HCT116 (cell line): ENCODE measurements around the gene HMGB2. TPM values are rescaled to one million over a fixed set of nuclear protein-coding genes. Genes with fewer than 3 reads are reported as not detected.

Source experiments
- ATAC-seq: fragments of 200-7000 bp; cut with Tn5 transposase; 2 replicates; pipeline ENCODE4 v1.9.1; 2020; ENCODE audit warnings: mild to moderate bottlenecking, moderate library complexity
- BruUV-seq: library from RNA; stranded (reverse); fragments of 400-500 nt; replicated peaks from 2 replicates; lab custom pipeline; 2021; lab: Mats Ljungman, UMichigan
- CTCF ChIA-PET: fragments of 300-600 bp; sonication (Branson Sonifier 250); formaldehyde crosslinking; loops from one replicate; lab custom pipeline; 2021; ENCODE audit warnings: antibody characterized with exemption; lab: Charles Lee
- POLR2A ChIA-PET: fragments of 300-600, 350-600 bp; sonication (Branson Sonifier 250); formaldehyde crosslinking; loops from one replicate; lab custom pipeline; 2021; ENCODE audit warnings: antibody characterized with exemption; lab: Charles Lee
- RAD21 ChIA-PET, 2 experiments: fragments of 300-600 bp; sonication (Branson Sonifier 250); formaldehyde crosslinking; loops; one replicate each; lab custom pipeline; 2023; ENCODE audit warnings: low total read pairs in 2 of 2; ENCODE audit not compliant: uncharacterized antibody in 2 of 2, unreplicated experiment in 2 of 2, low non-redundant PET in 1 of 2; lab: Charles Lee
- DNase-seq: peaks from one replicate; pipeline ENCODE4 v3.0.0-alpha.2; 2010; ENCODE audit warnings: low read depth, low spot score
- H2AFZ ChIP-seq: fragments of 200-600 bp; shearing (Covaris generic), sonication (generic); 2 replicates; pipeline ENCODE4 v1.6.1; 2017; ENCODE audit warnings: low read depth, mixed run types, mixed read lengths, antibody characterized with exemption, low read length; ENCODE audit not compliant: poor library complexity, severe bottlenecking
- H3K27ac ChIP-seq: 2 replicates; pipeline ENCODE4 v1.5.1; 2012; ENCODE audit warnings: low read depth, low read length
- H3K27me3 ChIP-seq: fragments of 200-600 bp; sonication (generic); 2 replicates; pipeline ENCODE4 v1.6.1; 2016; ENCODE audit warnings: mixed run types, low read length, mixed read lengths; ENCODE audit not compliant: insufficient read depth
- H3K36me3 ChIP-seq, 2 experiments: fragments of 200-500 bp in 1 of 2; fragments of 200-600 bp in 1 of 2; sonication (Bioruptor generic) in 1 of 2; sonication (generic) in 1 of 2; 2 replicates each; pipeline versions ENCODE4 v1.5.1 to v1.6.1; 2014 to 2016; ENCODE audit warnings: low read length in 2 of 2, inconsistent platforms in 1 of 2, mixed read lengths in 1 of 2, mixed run types in 1 of 2; ENCODE audit not compliant: insufficient read depth in 2 of 2, control insufficient read depth in 1 of 2
- H3K4me1 ChIP-seq, 2 experiments: fragments of 200-600 bp in 1 of 2; sonication (generic) in 1 of 2; 2 replicates each; pipeline versions ENCODE4 v1.5.1 to v1.6.1; 2012 to 2017; ENCODE audit warnings: low read length in 2 of 2, inconsistent platforms in 1 of 2, mild to moderate bottlenecking in 1 of 2, mixed read lengths in 1 of 2, mixed run types in 1 of 2, moderate library complexity in 1 of 2; ENCODE audit not compliant: insufficient read depth in 2 of 2, control insufficient read depth in 1 of 2
- H3K4me2 ChIP-seq: fragments of 200-600 bp; sonication (generic); 2 replicates; pipeline ENCODE4 v1.6.1; 2017; ENCODE audit warnings: mixed run types, low read length, mixed read lengths
- H3K4me3 ChIP-seq, 2 experiments: fragments of 200-600 bp in 1 of 2; sonication (generic) in 1 of 2; replicated peaks in 1 of 2; 2 replicates each; pipeline ENCODE4 v1.5.1; 2011 to 2016; ENCODE audit warnings: low read length in 2 of 2, control low read depth in 1 of 2, low read depth in 1 of 2, mild to moderate bottlenecking in 1 of 2, mixed read lengths in 1 of 2, mixed run types in 1 of 2
- H3K79me2 ChIP-seq: fragments of 200-600 bp; sonication (generic); 2 replicates; pipeline ENCODE4 v1.6.1; 2017; ENCODE audit warnings: mild to moderate bottlenecking, mixed run types, low read length, moderate library complexity, mixed read lengths; ENCODE audit not compliant: insufficient read depth
- H3K9ac ChIP-seq: fragments of 200-600 bp; sonication (generic); 2 replicates; pipeline ENCODE4 v1.6.1; 2016; ENCODE audit warnings: low read length, mixed read lengths
- H3K9me2 ChIP-seq: fragments of 200-600 bp; sonication (generic), shearing (Covaris generic); 2 replicates; pipeline ENCODE4 v1.6.1; 2017; ENCODE audit warnings: mixed run types, mild to moderate bottlenecking, moderate library complexity; ENCODE audit not compliant: insufficient read depth
- H3K9me3 ChIP-seq, 2 experiments: fragments of 200-500 bp in 1 of 2; fragments of 200-600 bp in 1 of 2; sonication (Bioruptor generic) in 1 of 2; sonication (generic) in 1 of 2; 2 replicates each; pipeline ENCODE4 v1.6.1; 2014 to 2017; ENCODE audit warnings: low read length in 2 of 2, mixed read lengths in 2 of 2, inconsistent platforms in 1 of 2, low read depth in 1 of 2, mild to moderate bottlenecking in 1 of 2, mixed run types in 1 of 2, moderate library complexity in 1 of 2; ENCODE audit not compliant: control insufficient read depth in 1 of 2, insufficient read depth in 1 of 2
- H4K20me1 ChIP-seq: fragments of 200-600 bp; sonication (generic), shearing (Covaris generic); 2 replicates; pipeline ENCODE4 v1.6.1; 2017; ENCODE audit warnings: mixed run types, mild to moderate bottlenecking, moderate library complexity; ENCODE audit not compliant: insufficient read depth
- CBX3 ChIP-seq: IDR thresholded peaks from 2 replicates; pipeline ENCODE4 v1.6.1; 2012; ENCODE audit warnings: low read depth
- CEBPB ChIP-seq: IDR thresholded peaks from 2 replicates; pipeline ENCODE4 v1.6.1; 2012; ENCODE audit warnings: low read depth
- EGR1 ChIP-seq: IDR thresholded peaks from 2 replicates; pipeline ENCODE4 v1.6.1; 2012; ENCODE audit warnings: low read depth
- EZH2 ChIP-seq: fragments of 200-600 bp; sonication (generic); IDR thresholded peaks from 2 replicates; pipeline ENCODE4 v1.6.1; 2017; ENCODE audit warnings: antibody characterized with exemption, mixed run types
- JUND ChIP-seq: IDR thresholded peaks from 2 replicates; pipeline ENCODE4 v1.6.1; 2012
- POLR2AphosphoS5 ChIP-seq: IDR thresholded peaks from 2 replicates; pipeline ENCODE4 v1.6.1; 2011; ENCODE audit warnings: mild to moderate bottlenecking, low read depth, low read length, moderate library complexity
- RAD21 ChIP-seq: IDR thresholded peaks from 2 replicates; pipeline ENCODE4 v1.6.1; 2012; ENCODE audit warnings: low read depth, mild to moderate bottlenecking
- REST ChIP-seq: IDR thresholded peaks from 2 replicates; pipeline ENCODE4 v1.6.1; 2012; ENCODE audit warnings: low read depth
- SIN3A ChIP-seq: IDR thresholded peaks from 2 replicates; pipeline ENCODE4 v1.6.1; 2012; ENCODE audit warnings: low read depth
- SP1 ChIP-seq: IDR thresholded peaks from 2 replicates; pipeline ENCODE4 v1.6.1; 2012; ENCODE audit warnings: low read depth
- SRF ChIP-seq: IDR thresholded peaks from 2 replicates; pipeline ENCODE4 v1.6.1; 2012; ENCODE audit warnings: low read depth
- TCF7L2 ChIP-seq: IDR thresholded peaks from 2 replicates; pipeline ENCODE4 v1.7.0; 2011; ENCODE audit warnings: borderline replicate concordance, inconsistent platforms; ENCODE audit not compliant: insufficient read depth, insufficient read length; ENCODE audit errors: extremely low read depth
- ZFX ChIP-seq: fragments of 450-650 bp; IDR thresholded peaks from 2 replicates; pipeline ENCODE4 v1.6.1; 2017
- ZNF274 ChIP-seq: fragments of 200-500 bp; sonication (Bioruptor generic); IDR thresholded peaks from 2 replicates; pipeline ENCODE4 v1.6.1; 2014; ENCODE audit warnings: mild to moderate bottlenecking, low read depth, low read length, inconsistent platforms
- intact Hi-C: fragments of 100-400 bp; cut with micrococcal nuclease; formaldehyde crosslinking; loops from 2 replicates; pipeline ENCODE4 v1.10.0; 2022
- total RNA-seq: library from RNA; stranded (reverse); gene quantifications from one replicate; pipeline ENCODE4 v1.2.1, GENCODE V29; 2021; ENCODE audit not compliant: unreplicated experiment
- TF ChIP-seq, protein P1 (sequence below): IDR thresholded peaks from 2 replicates; pipeline ENCODE4 v1.6.1; 2011; ENCODE audit warnings: mild to moderate bottlenecking, low read length, moderate library complexity; ENCODE audit not compliant: insufficient replicate concordance; ENCODE audit errors: extremely low read depth
- TF ChIP-seq, protein P2 (sequence below): IDR thresholded peaks from 2 replicates; pipeline ENCODE4 v1.6.1; 2012

HMGB2 gene
- total RNA-seq, 1 experiment from 2014 or later, result 388 TPM

DNA sequence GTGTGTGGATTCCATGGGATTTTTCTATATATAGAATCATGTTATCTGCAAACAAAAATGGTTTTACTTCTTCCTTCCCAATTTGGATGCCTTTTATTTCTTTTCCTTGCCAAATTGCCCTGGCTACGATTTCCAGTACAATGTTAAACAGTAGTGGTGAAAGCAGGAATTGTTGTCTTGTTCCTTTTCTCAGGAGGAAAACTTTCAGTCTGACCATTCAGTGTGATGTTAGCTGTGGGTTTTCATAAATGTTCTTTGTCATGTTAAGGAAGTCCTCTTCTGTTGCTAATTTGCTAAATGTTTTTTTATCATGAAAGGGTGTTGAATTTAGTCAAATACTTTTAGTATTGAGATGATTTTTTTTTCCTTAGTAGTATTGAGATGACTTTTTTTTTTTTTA is 47.5 kb upstream of the HMGB2 start:
- no peaks in the 10 kb centered on the region for H3K9me3 ChIP-seq
- DNase-seq (no peak), ATAC-seq (no peak)
- H3K36me3 ChIP-seq, result no peaks in the 10 kb centered on the region
- peaks cover 0 to 3% of the 10 kb centered on the region in 2 experiments; a peak in 1 of 4 replicates for H3K4me1 ChIP-seq
- H3K9me2 ChIP-seq, result no peaks in the 10 kb centered on the region
- H3K4me3 ChIP-seq, result no peak overlapping the region
- intact Hi-C loops, result no loop called here
- H4K20me1 ChIP-seq, result no peaks in the 10 kb centered on the region
- BruUV-seq, result no TSS peak
- RAD21 ChIA-PET, result interaction anchor here in 1 of 2 experiments (0.5 kb wide), 1 partner anchor 368 kb away, joined by 8 read pairs; no protein-coding TSS in a partner anchor
- H3K79me2 ChIP-seq, result no peaks in the 10 kb centered on the region
- no peak overlapping the region for H3K9ac ChIP-seq
- CTCF ChIA-PET, result interaction anchor here (1.0 kb wide), 1 partner anchor 11 kb away, joined by 5 read pairs; the partner anchor contains the start of gene SAP30
- POLR2A ChIA-PET, result no interaction called here
- TF ChIP-seq POLR2AphosphoS5 (no peak), ZFX (no peak), CEBPB (no peak), ZNF274 (no peak), EZH2 (no peak), RAD21 (no peak), SRF (no peak), TCF7L2 (no peak), EGR1 (no peak), CBX3 (no peak), REST (no peak), JUND (no peak), SP1 (no peak), SIN3A (no peak)
- TF ChIP-seq, protein P1, sequence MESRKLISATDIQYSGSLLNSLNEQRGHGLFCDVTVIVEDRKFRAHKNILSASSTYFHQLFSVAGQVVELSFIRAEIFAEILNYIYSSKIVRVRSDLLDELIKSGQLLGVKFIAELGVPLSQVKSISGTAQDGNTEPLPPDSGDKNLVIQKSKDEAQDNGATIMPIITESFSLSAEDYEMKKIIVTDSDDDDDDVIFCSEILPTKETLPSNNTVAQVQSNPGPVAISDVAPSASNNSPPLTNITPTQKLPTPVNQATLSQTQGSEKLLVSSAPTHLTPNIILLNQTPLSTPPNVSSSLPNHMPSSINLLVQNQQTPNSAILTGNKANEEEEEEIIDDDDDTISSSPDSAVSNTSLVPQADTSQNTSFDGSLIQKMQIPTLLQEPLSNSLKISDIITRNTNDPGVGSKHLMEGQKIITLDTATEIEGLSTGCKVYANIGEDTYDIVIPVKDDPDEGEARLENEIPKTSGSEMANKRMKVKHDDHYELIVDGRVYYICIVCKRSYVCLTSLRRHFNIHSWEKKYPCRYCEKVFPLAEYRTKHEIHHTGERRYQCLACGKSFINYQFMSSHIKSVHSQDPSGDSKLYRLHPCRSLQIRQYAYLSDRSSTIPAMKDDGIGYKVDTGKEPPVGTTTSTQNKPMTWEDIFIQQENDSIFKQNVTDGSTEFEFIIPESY, result no peak
- TF ChIP-seq, protein P2, sequence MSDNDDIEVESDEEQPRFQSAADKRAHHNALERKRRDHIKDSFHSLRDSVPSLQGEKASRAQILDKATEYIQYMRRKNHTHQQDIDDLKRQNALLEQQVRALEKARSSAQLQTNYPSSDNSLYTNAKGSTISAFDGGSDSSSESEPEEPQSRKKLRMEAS, result no peak
- H3K4me2 ChIP-seq, result no peak overlapping the region
- no peaks in the 10 kb centered on the region for H3K27me3 ChIP-seq
- no peak overlapping the region for H2AFZ ChIP-seq
- no peak overlapping the region for H3K27ac ChIP-seq
